Vagina (tissue), 2 donors: Measurements from ENCODE around the gene ACOX3.

Source experiments
- POLR2A ChIP-seq, 2 donors: fragments of 450-650 bp; IDR thresholded peaks; one replicate each; pipeline ENCODE4 v1.6.1; 2017; ENCODE audit warnings: antibody characterized with exemption in 2 of 2, mild to moderate bottlenecking in 2 of 2, moderate library complexity in 2 of 2
- POLR2AphosphoS5 ChIP-seq, 2 donors: sonication (generic); formaldehyde crosslinking; IDR thresholded peaks; one replicate each; pipeline ENCODE4 v1.9.0; 2017; ENCODE audit warnings: antibody characterized with exemption in 2 of 2, mild to moderate bottlenecking in 2 of 2, low read depth in 1 of 2; ENCODE audit not compliant: insufficient read depth in 1 of 2
- TF ChIP-seq, protein P1 (sequence below), 3 experiments: fragments of 450-650 bp in 2 of 3; fragments of 200-600 bp in 1 of 3; sonication (generic) in 1 of 3; IDR thresholded peaks; one replicate each; pipeline ENCODE4 v1.5.1; 2017 to 2019; ENCODE audit warnings: antibody characterized with exemption in 3 of 3, mild to moderate bottlenecking in 2 of 3, moderate library complexity in 2 of 3

DNA sequence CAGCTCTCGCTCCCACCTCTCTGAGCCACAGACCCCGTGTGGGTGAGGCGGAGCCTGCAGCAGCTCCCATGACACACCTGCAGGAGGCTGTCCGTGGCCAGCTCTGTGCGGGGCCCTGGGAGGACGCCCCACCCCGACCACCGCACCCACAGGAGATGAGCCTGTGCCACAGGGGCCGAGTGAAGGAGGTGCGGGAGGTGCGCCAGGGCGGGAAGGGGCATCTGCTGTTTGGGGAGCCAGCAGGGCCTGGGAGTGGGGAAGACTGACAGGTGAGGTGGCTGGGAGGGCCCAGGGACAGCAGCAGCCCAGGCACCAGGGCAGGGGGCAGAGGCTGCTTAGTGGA, 52.0 kb downstream of the ACOX3 start:
- TF ChIP-seq, protein P1, sequence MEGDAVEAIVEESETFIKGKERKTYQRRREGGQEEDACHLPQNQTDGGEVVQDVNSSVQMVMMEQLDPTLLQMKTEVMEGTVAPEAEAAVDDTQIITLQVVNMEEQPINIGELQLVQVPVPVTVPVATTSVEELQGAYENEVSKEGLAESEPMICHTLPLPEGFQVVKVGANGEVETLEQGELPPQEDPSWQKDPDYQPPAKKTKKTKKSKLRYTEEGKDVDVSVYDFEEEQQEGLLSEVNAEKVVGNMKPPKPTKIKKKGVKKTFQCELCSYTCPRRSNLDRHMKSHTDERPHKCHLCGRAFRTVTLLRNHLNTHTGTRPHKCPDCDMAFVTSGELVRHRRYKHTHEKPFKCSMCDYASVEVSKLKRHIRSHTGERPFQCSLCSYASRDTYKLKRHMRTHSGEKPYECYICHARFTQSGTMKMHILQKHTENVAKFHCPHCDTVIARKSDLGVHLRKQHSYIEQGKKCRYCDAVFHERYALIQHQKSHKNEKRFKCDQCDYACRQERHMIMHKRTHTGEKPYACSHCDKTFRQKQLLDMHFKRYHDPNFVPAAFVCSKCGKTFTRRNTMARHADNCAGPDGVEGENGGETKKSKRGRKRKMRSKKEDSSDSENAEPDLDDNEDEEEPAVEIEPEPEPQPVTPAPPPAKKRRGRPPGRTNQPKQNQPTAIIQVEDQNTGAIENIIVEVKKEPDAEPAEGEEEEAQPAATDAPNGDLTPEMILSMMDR (IDR thresholded peaks at IDR 0.05) = no peak
- TF ChIP-seq POLR2A (IDR thresholded peaks at IDR 0.05) = no peak
- no peak for TF ChIP-seq POLR2AphosphoS5 (IDR thresholded peaks at IDR 0.05; ENCODE audit: insufficient read depth in 1 of 2, low read depth in 1 of 2)
